Mucosa of stomach (tissue), 1 donor: ENCODE measurements around the gene DTX3.
"Not testable (repeated sequence)": the region's sequence is repeated elsewhere in the genome, so short reads cannot be mapped to it uniquely, and the experiment has no call there.

Experiments
- H3K27me3 ChIP-seq: one replicate; pipeline ENCODE4 v1.7.0; 2013; ENCODE audit warnings: mild to moderate bottlenecking, low read length; ENCODE audit not compliant: control insufficient read depth, insufficient read depth
- H3K36me3 ChIP-seq: one replicate; pipeline ENCODE4 v1.7.0; 2013; ENCODE audit warnings: low read length; ENCODE audit not compliant: control insufficient read depth, insufficient read depth
- H3K4me1 ChIP-seq: one replicate; pipeline ENCODE4 v1.7.0; 2013; ENCODE audit warnings: mild to moderate bottlenecking, low read length; ENCODE audit not compliant: control insufficient read depth, insufficient read depth
- H3K4me3 ChIP-seq: one replicate; pipeline ENCODE4 v1.7.0; 2013; ENCODE audit warnings: low read length
- H3K9ac ChIP-seq: one replicate; pipeline ENCODE4 v1.7.0; 2013; ENCODE audit warnings: mild to moderate bottlenecking, low read length, moderate library complexity
- H3K9me3 ChIP-seq: one replicate; pipeline ENCODE4 v1.7.0; 2013; ENCODE audit warnings: mild to moderate bottlenecking, low read length, moderate library complexity; ENCODE audit not compliant: control insufficient read depth
- donor health status: Pancreatic carcinoma.

The DTX3 gene, protein sequence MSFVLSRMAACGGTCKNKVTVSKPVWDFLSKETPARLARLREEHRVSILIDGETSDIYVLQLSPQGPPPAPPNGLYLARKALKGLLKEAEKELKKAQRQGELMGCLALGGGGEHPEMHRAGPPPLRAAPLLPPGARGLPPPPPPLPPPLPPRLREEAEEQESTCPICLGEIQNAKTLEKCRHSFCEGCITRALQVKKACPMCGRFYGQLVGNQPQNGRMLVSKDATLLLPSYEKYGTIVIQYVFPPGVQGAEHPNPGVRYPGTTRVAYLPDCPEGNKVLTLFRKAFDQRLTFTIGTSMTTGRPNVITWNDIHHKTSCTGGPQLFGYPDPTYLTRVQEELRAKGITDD

DNA sequence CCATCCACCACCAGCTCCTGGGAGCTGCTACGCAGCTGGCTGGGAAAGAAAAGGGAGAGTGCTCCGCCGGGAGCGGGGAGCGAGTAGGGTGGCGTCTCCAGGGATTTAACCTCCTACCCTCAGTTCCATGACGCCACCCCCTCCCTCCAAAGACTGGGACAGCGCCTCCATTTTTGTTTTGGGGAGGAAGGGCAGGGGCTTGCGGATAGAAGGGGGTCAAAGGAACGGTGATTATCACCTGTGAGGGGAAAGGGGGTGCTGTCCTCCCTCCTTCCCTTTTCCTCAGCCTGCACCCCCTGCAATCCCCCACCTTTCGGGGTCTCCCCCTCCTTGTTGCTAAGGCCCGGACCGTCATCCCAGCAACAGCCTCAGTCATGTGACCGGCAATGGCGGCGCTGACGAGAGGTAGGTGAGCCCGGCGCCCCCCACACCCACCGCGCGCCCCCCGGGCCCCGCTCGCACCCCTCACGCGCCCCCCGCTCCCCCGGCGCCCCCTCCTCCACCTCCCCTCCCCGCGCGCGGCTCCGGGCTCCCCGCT lies at the start of gene DTX3:
DTX3 (plus strand) TSS at position 371 of the 538 bp plus-strand sequence. CDS start 1,694 bp downstream, outside the sequence.
- Histone ChIP-seq H3K36me3 (no peaks in the 10 kb centered on the region), H3K9me3 (no peaks in the 10 kb centered on the region), H3K27me3 (peaks cover 5% of the 10 kb centered on the region), H3K9ac (peak within 1 kb of the TSS; percentile 81), H3K4me1 (peaks cover 21% of the 10 kb centered on the region), H3K4me3 (peak within 1 kb of the TSS; percentile 47)

DNA sequence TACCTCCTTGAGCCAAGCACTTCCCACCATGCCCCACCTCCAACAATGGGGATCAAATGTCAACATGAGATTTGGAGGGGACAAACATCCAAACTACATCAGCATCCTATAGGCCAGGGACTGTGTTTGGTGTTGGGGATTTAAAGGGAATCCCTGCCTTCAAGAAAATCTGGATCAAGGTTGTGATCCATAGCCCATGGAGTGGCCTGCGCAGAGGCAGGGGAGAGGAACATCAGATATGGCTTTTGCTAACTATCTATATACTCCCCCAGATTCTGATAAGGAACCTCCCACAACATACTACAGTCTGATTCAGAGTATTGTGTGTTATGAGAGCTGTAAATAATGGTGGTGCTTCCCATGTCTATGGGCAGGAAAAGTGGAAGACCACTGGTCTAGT lies 49.7 kb upstream of the DTX3 start:
- Histone ChIP-seq H3K9me3 (no peaks in the 10 kb centered on the region), H3K9ac (no peak overlapping the region), H3K27me3 (peaks cover 10% of the 10 kb centered on the region), H3K4me1 (peaks cover 4% of the 10 kb centered on the region), H3K36me3 (no peaks in the 10 kb centered on the region), H3K4me3 (no peak overlapping the region)

DNA sequence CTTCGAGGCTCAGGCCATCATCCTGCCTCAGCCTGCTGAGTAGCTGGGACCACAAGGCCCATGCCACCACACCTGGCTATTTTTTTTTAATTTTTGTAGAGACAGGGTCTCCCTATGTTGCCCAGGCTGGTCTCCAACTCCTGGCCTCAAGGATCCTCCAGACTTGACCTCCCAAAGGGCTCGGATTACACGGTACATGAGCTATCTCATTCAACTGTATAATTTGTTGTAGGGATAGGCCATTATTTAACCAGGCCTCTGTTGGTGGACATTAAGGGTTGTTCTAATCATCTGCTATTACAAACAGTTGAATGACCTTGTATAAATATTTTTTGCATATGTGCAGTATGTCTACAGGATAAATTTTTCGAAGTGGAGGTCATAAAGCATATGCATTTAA lies 45.8 kb upstream of the DTX3 start:
- H3K4me3 ChIP-seq = no peak overlapping the region
- no peak overlapping the region for H3K9ac ChIP-seq
- no peaks in the 10 kb centered on the region for H3K9me3 ChIP-seq
- H3K27me3 ChIP-seq = no peaks in the 10 kb centered on the region
- no peaks in the 10 kb centered on the region for H3K4me1 ChIP-seq
- H3K36me3 ChIP-seq = no peaks in the 10 kb centered on the region

DNA sequence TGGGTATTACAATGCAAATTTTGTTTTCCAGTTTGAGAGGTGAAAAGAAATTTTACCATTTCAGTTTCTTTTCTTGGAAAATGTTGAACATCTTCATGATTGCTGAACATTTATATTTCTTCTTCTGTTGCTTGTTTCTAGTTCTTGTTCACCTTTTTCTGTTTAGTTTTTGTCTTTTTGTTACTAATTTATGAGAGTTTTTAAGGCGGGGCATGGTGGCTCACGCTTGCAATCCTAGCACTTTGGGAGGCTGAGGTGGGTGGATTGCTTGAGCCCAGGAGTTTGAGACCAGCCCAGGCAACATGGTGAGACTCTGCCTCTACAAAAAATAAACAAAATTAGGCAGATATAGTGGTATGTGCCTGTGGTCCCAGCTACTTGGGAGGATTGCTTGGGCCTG lies 44.1 kb upstream of the DTX3 start:
- Histone ChIP-seq H3K4me1 (no peaks in the 10 kb centered on the region), H3K9ac (no peak overlapping the region), H3K36me3 (no peaks in the 10 kb centered on the region), H3K9me3 (no peaks in the 10 kb centered on the region), H3K4me3 (no peak overlapping the region), H3K27me3 (no peaks in the 10 kb centered on the region)

DNA sequence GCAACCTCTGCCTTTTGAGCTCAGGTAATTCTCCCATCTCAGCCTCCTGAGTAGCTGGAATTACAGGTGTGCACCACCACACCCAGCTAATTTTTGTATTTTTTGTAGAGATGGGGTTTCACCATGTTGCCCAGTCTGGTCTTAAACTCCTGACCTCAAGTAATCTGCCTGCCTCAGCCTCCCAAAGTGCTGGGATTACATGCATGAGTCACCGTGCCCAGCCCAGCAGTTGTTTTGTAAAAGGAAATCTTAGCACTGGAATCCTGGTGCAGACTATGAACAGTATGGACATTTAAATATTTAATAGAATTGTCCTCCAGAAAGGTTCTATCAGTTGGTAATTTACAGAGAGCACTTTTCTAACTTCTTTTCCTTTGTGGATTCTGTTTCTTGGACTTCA lies 43.5 kb upstream of the DTX3 start:
- not testable (repeated sequence) for H3K9me3 ChIP-seq, H3K4me1 ChIP-seq, H3K27me3 ChIP-seq, H3K4me3 ChIP-seq, H3K9ac ChIP-seq, H3K36me3 ChIP-seq

DNA sequence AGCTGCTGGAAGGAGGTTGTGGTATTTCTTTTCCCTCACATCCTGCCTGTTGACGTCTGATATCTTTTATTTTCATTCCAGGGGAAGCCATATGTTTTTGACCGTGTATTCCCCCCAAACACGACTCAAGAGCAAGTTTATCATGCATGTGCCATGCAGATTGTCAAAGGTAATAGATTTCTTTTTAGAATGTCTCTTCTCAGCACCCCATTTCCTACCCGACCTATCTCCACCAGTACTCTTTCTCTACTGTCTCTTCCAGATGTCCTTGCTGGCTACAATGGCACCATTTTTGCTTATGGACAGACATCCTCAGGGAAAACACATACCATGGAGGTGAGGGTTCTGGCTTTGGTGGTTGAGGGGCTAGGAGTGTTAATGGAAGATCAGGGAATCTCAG lies 41.3 kb upstream of the DTX3 start:
- H3K4me3 ChIP-seq = no peak overlapping the region
- no peaks in the 10 kb centered on the region for H3K27me3 ChIP-seq
- no peaks in the 10 kb centered on the region for H3K9me3 ChIP-seq
- no peaks in the 10 kb centered on the region for H3K4me1 ChIP-seq
- no peak overlapping the region for H3K9ac ChIP-seq
- H3K36me3 ChIP-seq = no peaks in the 10 kb centered on the region

DNA sequence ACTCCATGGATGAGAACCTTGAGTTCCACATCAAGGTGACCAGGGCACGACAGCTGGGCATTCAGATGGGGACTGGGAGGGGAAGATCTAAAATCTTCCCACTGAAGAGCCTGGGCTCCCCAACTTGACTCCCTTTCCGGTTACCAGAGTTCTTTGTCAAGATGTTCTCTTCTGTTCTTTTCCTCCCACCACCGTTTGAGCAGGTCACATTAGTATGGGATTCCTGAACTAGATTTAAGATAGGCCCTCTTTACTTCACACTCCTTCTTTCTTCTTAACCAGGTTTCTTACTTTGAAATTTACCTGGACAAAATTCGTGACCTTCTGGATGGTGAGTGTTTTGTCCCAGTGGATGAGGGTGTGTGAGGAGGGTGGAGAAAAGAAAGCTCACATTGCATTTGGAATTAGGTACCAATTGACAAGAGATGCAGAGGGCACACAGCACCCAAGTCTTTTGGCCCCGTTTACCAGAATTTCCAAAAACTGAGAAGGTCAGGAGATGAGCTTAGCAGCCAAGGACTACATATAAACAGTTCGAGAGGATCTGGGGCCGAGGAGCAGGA lies 40.4 kb upstream of the DTX3 start:
- H3K9ac ChIP-seq = no peak overlapping the region

DNA sequence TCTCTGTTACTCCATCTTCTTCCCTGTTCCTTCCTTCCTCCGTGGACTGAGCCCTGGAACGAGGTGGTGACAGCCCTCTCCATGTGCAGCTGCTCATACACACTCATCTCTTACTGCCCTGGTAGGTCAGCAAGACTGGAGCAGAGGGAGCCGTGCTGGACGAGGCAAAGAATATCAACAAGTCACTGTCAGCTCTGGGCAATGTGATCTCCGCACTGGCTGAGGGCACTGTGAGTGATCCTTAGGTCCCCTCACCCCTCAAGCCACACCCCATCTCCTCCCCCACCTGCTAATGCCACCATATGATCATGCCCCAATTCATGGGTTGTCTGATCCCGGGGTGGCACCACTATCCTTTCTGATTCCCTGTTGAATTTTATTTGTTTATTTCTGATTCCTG lies 35.8 kb upstream of the DTX3 start:
- Histone ChIP-seq H3K4me3 (no peak overlapping the region), H3K4me1 (no peaks in the 10 kb centered on the region), H3K27me3 (no peaks in the 10 kb centered on the region), H3K36me3 (no peaks in the 10 kb centered on the region), H3K9ac (no peak overlapping the region), H3K9me3 (no peaks in the 10 kb centered on the region)

More for the DNA sequence above, 40.4 kb upstream of the DTX3 start:
- no peaks in the 10 kb centered on the region for H3K9me3 ChIP-seq
- H3K27me3 ChIP-seq = no peaks in the 10 kb centered on the region
- no peaks in the 10 kb centered on the region for H3K4me1 ChIP-seq
- H3K36me3 ChIP-seq = no peaks in the 10 kb centered on the region
- H3K4me3 ChIP-seq = no peak overlapping the region

DNA sequence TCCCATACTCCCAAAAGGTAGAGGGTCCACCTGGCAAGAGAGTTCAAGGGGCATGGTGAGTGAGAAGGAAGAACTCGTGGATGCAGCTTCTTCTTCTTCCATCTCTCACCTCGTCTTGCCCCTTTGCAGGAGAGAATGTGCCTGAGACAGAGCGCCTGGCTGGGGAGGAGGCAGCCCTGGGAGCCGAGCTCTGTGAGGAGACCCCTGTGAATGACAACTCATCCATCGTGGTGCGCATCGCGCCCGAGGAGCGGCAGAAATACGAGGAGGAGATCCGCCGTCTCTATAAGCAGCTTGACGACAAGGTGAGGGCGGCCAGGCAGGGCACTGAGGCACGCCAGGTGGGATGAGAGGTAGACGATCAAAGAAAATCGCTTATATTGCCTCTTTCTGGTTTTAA lies 34.8 kb upstream of the DTX3 start:
- Histone ChIP-seq H3K9me3 (no peaks in the 10 kb centered on the region), H3K36me3 (no peaks in the 10 kb centered on the region), H3K27me3 (no peaks in the 10 kb centered on the region), H3K4me3 (no peak overlapping the region), H3K4me1 (no peaks in the 10 kb centered on the region), H3K9ac (no peak overlapping the region)

DNA sequence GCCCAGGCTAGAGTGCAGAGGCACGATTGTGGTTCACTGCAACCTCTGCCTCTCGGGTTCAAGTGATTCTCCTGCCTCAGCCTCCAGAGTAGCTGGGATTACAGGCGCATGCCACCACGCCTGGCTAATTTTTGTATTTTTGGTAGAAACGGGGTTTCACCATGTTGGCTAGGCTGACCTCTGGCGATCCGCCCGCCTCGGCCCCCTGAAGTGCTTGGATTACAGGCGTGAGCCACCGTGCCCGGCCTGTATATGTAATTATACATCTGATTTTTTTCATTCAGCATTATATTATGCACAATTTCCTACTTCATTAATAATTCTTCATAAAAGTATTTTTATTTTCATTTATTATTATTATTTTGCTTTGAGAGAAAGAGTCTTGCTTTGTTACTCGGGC lies 34.2 kb upstream of the DTX3 start:
- not testable (repeated sequence) for H3K9ac ChIP-seq, H3K36me3 ChIP-seq, H3K4me1 ChIP-seq, H3K4me3 ChIP-seq, H3K9me3 ChIP-seq, H3K27me3 ChIP-seq

DNA sequence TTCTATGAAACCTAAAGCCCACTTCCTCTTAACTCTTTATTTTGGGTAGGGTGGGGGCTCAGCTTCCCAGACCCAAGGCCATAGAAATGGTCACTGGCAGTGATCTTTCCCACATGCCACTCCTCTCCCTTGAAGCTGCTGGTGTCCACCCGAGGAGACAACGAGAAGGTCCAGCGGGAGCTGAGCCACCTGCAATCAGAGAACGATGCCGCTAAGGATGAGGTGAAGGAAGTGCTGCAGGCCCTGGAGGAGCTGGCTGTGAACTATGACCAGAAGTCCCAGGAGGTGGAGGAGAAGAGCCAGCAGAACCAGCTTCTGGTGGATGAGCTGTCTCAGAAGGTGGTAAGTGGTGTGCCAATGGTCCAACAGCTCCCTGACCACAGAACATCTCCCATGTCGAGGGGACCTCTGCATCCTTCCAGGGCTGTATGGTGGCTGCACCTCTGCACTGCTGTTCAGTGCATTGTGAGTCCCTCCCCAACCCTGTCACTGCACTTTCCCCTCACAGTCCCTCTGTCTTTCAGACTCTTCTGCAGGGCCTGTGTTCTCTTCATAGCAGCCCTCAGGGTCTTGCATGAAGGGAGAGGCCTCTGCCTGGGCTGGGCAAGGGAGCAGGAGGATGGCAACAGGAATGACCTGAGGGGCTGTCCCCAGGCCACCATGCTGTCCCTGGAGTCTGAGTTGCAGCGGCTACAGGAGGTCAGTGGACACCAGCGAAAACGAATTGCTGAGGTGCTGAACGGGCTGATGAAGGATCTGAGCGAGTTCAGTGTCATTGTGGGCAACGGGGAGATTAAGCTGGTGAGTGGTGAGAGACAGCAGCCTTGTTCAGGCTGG lies 32.5 kb upstream of the DTX3 start:
- H3K36me3 ChIP-seq = no peaks in the 10 kb centered on the region
- H3K4me1 ChIP-seq = no peaks in the 10 kb centered on the region
- no peaks in the 10 kb centered on the region for H3K9me3 ChIP-seq
- no peak overlapping the region for H3K9ac ChIP-seq
- no peaks in the 10 kb centered on the region for H3K27me3 ChIP-seq
- H3K4me3 ChIP-seq = no peak overlapping the region

DNA sequence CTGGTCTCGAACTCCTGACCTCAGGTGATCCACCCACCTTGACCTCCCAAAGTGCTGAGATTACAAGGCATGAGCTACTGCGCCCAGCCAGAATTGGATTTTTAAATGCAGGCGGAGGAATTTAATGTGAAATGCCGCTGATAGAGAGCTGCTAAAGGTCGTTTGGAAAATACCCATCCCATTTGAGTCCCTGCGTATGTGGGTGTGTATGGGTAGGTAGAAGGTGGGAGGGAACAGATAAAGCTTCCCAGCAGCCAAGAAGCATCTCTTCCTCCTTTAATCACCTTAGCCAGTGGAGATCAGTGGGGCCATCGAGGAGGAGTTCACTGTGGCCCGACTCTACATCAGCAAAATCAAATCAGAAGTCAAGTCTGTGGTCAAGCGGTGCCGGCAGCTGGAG lies 29.8 kb upstream of the DTX3 start:
- no peaks in the 10 kb centered on the region for H3K27me3 ChIP-seq
- H3K4me1 ChIP-seq = no peaks in the 10 kb centered on the region
- no peaks in the 10 kb centered on the region for H3K9me3 ChIP-seq
- H3K36me3 ChIP-seq = no peaks in the 10 kb centered on the region
- H3K4me3 ChIP-seq = no peak overlapping the region
- no peak overlapping the region for H3K9ac ChIP-seq
